Sigmoid colon (tissue), 7 donors: ENCODE measurements around the gene COMMD7. TPM values are rescaled to one million over a fixed set of nuclear protein-coding genes. Genes with fewer than 3 reads are reported as not detected.
"Not testable (repeated sequence)": the region's sequence is repeated elsewhere in the genome, so short reads cannot be mapped to it uniquely, and the experiment has no call there.

ENCODE experiments used
- DNase-seq: peaks from one replicate; pipeline ENCODE4 v3.0.0-alpha.2; 2019
- H3K27ac ChIP-seq, 4 donors: fragments of 200-600 bp; sonication (generic); one replicate each; pipeline ENCODE4 v1.5.1; 2016 to 2019; ENCODE audit warnings: mild to moderate bottlenecking in 1 of 4
- H3K27me3 ChIP-seq, 3 donors: fragments of 200-600 bp; sonication (generic); one replicate each; pipeline ENCODE4 v1.5.1; 2019; ENCODE audit warnings: mild to moderate bottlenecking in 1 of 3
- H3K36me3 ChIP-seq, 4 donors: fragments of 200-600 bp; sonication (generic); one replicate each; pipeline ENCODE4 v1.5.1; 2016 to 2019
- H3K4me1 ChIP-seq, 4 donors: fragments of 200-600 bp; sonication (generic); one replicate each; pipeline ENCODE4 v1.5.1; 2017 to 2019
- H3K4me3 ChIP-seq, 4 donors: fragments of 200-600 bp; sonication (generic); one replicate each; pipeline ENCODE4 v1.5.1; 2017 to 2019; ENCODE audit warnings: mild to moderate bottlenecking in 2 of 4, moderate library complexity in 1 of 4
- H3K9me3 ChIP-seq, 4 donors: fragments of 200-600 bp in 3 of 4; sonication (generic) in 3 of 4; one replicate each; pipeline versions ENCODE4 v1.5.1 to v1.6.1; 2013 to 2019
- CTCF ChIP-seq, 4 experiments: fragments of 450-650 bp in 3 of 4; fragments of 200-600 bp in 1 of 4; IDR thresholded peaks; one replicate each; pipeline ENCODE4 v1.5.1; 2016 to 2019; ENCODE audit warnings: antibody characterized with exemption in 4 of 4, mild to moderate bottlenecking in 3 of 4, moderate library complexity in 2 of 4
- EP300 ChIP-seq, 4 donors: sonication (generic); formaldehyde crosslinking; IDR thresholded peaks; one replicate each; pipeline ENCODE4 v1.6.1; 2017; ENCODE audit warnings: antibody characterized with exemption in 4 of 4
- POLR2A ChIP-seq, 2 donors: fragments of 450-650 bp; IDR thresholded peaks; one replicate each; pipeline ENCODE4 v1.6.1; 2016; ENCODE audit warnings: antibody characterized with exemption in 2 of 2, mild to moderate bottlenecking in 2 of 2, moderate library complexity in 2 of 2
- POLR2AphosphoS5 ChIP-seq, 4 donors: sonication (generic); formaldehyde crosslinking; IDR thresholded peaks; one replicate each; pipeline ENCODE4 v1.6.1; 2017; ENCODE audit warnings: antibody characterized with exemption in 4 of 4
- WGBS, 2 donors: extraction: QIAGEN DNeasy Blood & Tissue Kit; methylation state at CpG; one replicate each; pipeline ENCODE4 v1.1.7; 2013; 5-methylcytosine and 5-hydroxymethylcytosine counted together
- intact Hi-C: fragments of 100-400 bp; cut with DNase I; formaldehyde crosslinking; loops from one replicate; pipeline ENCODE4 v1.15.1; 2023
- polyA plus RNA-seq, 3 donors: library from polyadenylated mRNA; stranded (reverse); fragments of 200-250 nt; gene quantifications; one replicate each; pipeline ENCODE4 v1.2.3, GENCODE V29; 2013
- total RNA-seq, 4 donors: library from RNA; depleted of rRNA; stranded (reverse); fragments of >200 nt; gene quantifications; one replicate each; pipeline ENCODE4 v1.1.0, GENCODE V29; 2016
- donor health status: healthy with polysubstance abuse.
- donor health status: Bipolar disorder and iron deficiency.
- donor health status: healthy.

COMMD7 gene
- total and polyA plus RNA-seq, 7 donors = 26.3 to 68.0 (median 45.1) TPM

GRCh38 chr20:32709632-32710121 is 33.6 kb downstream of the COMMD7 start:
- H3K27me3 ChIP-seq = no peaks in the 10 kb centered on the region
- H3K9me3 ChIP-seq = no peaks in the 10 kb centered on the region
- intact Hi-C loops = no loop called here
- no peak overlapping the region for H3K4me3 ChIP-seq
- no peak overlapping the region for H3K27ac ChIP-seq
- WGBS, 2 donors = 93 to 94% methylated on average over 5 of the region's 5 CpGs
- no peaks in the 10 kb centered on the region for H3K4me1 ChIP-seq
- TF ChIP-seq POLR2AphosphoS5 (IDR thresholded peaks at IDR 0.05) (no peak), POLR2A (IDR thresholded peaks at IDR 0.05) (no peak), EP300 (IDR thresholded peaks at IDR 0.05) (no peak), CTCF (IDR thresholded peaks at IDR 0.05) (no peak)
- no peak for DNase-seq
- H3K36me3 ChIP-seq = peaks cover 2 to 42% (median 9%) of the 10 kb centered on the region in 4 donors

- intact Hi-C loops, H3K9me3 ChIP-seq, H3K27me3 ChIP-seq, H3K4me3 ChIP-seq, H3K4me1 ChIP-seq, DNase-seq, H3K27ac ChIP-seq: not testable (repeated sequence)
- 91 to 94% methylated on average over 15 of the region's 15 CpGs for WGBS, 2 donors
- peaks cover 4 to 44% (median 12%) of the 10 kb centered on the region in 4 donors for H3K36me3 ChIP-seq
These were observed 34.1 kb downstream of the COMMD7 start for GRCh38 chr20:32709029-32709631.

GRCh38 chr20:32707691-32708581 is 35.3 kb downstream of the COMMD7 start:
- Histone ChIP-seq H3K9me3 (no peaks in the 10 kb centered on the region), H3K4me3 (no peak overlapping the region), H3K27ac (no peak overlapping the region), H3K36me3 (peaks cover 14 to 47% (median 19%) of the 10 kb centered on the region in 4 donors), H3K4me1 (no peaks in the 10 kb centered on the region), H3K27me3 (no peaks in the 10 kb centered on the region)
- DNase-seq = no peak
- WGBS, 2 donors = 72 to 89% methylated on average over 5 of the region's 5 CpGs
- TF ChIP-seq EP300 (IDR thresholded peaks at IDR 0.05) (no peak), CTCF (IDR thresholded peaks at IDR 0.05) (no peak), POLR2A (IDR thresholded peaks at IDR 0.05) (no peak), POLR2AphosphoS5 (IDR thresholded peaks at IDR 0.05) (no peak)
- intact Hi-C loops = no loop called here

GRCh38 chr20:32706486-32706885 is 36.8 kb downstream of the COMMD7 start:
- DNase-seq = no peak
- WGBS, 2 donors = 95 to 96% methylated on average over 3 of the region's 3 CpGs
- intact Hi-C loops = no loop called here
- no peaks in the 10 kb centered on the region for H3K27me3 ChIP-seq
- peaks cover 15 to 58% (median 24%) of the 10 kb centered on the region in 4 donors for H3K36me3 ChIP-seq
- H3K4me1 ChIP-seq = no peaks in the 10 kb centered on the region
- H3K4me3 ChIP-seq = no peak overlapping the region
- H3K27ac ChIP-seq = no peak overlapping the region
- no peaks in the 10 kb centered on the region for H3K9me3 ChIP-seq
- no peak for TF ChIP-seq EP300 (IDR thresholded peaks at IDR 0.05)
- TF ChIP-seq POLR2A (IDR thresholded peaks at IDR 0.05) = no peak
- no peak for TF ChIP-seq CTCF (IDR thresholded peaks at IDR 0.05)
- TF ChIP-seq POLR2AphosphoS5 (IDR thresholded peaks at IDR 0.05) = no peak

GRCh38 chr20:32702706-32703425 is 40.4 kb downstream of the COMMD7 start:
- Histone ChIP-seq H3K27me3 (no peaks in the 10 kb centered on the region), H3K9me3 (no peaks in the 10 kb centered on the region), H3K36me3 (peaks cover 15 to 56% (median 26%) of the 10 kb centered on the region in 4 donors), H3K4me3 (no peak overlapping the region), H3K4me1 (no peaks in the 10 kb centered on the region), H3K27ac (no peak overlapping the region)
- DNase-seq = no peak
- WGBS, 2 donors = 90 to 92% methylated on average over 9 of the region's 9 CpGs
- intact Hi-C loops = no loop called here
- TF ChIP-seq CTCF (IDR thresholded peaks at IDR 0.05) (no peak), POLR2AphosphoS5 (IDR thresholded peaks at IDR 0.05) (no peak), POLR2A (IDR thresholded peaks at IDR 0.05) (no peak), EP300 (IDR thresholded peaks at IDR 0.05) (no peak)
